T-helper 17 cell (primary cell): ENCODE data around the gene PPP1R12C. TPM values are rescaled to one million over a fixed set of nuclear protein-coding genes. Genes with fewer than 3 reads are reported as not detected.
A peak's percentile ranks its signal among the peaks of the same experiment; 100 is the strongest.

ENCODE experiments used
- ATAC-seq: fragments of 150-1000 bp; cut with Tn5 transposase; 2 replicates; pipeline ENCODE4 v1.10.0; 2021; ENCODE audit warnings: mild to moderate bottlenecking, moderate library complexity
- DNase-seq, 3 donors: peaks; one replicate each; pipeline versions ENCODE4 v3.0.0 to v3.0.0-alpha.2; 2020 to 2021
- H3K9me3 ChIP-seq: one replicate; pipeline ENCODE4 v1.7.0; 2013; ENCODE audit warnings: low read length, mild to moderate bottlenecking; ENCODE audit not compliant: control insufficient read depth, poor library complexity, severe bottlenecking
- H3K27ac Mint-ChIP-seq: one replicate; pipeline ENCODE4 v1.8.0; 2022; ENCODE audit warnings: mild to moderate bottlenecking, moderate library complexity, mixed read lengths
- H3K27me3 Mint-ChIP-seq: one replicate; pipeline ENCODE4 v1.8.0; 2022; ENCODE audit warnings: mixed read lengths
- H3K36me3 Mint-ChIP-seq: one replicate; pipeline ENCODE4 v1.8.0; 2022; ENCODE audit warnings: low read depth, mixed read lengths
- H3K4me1 Mint-ChIP-seq: one replicate; pipeline ENCODE4 v1.8.0; 2022; ENCODE audit warnings: mild to moderate bottlenecking, mixed read lengths
- H3K4me3 Mint-ChIP-seq: one replicate; pipeline ENCODE4 v1.8.0; 2022; ENCODE audit warnings: mild to moderate bottlenecking, moderate library complexity, mixed read lengths
- total RNA-seq, 4 donors: library from RNA in 2 of 4; stranded (reverse) in 2 of 4; gene quantifications; one replicate each; pipeline ENCODE4 v1.2.3 and lab custom pipeline; 2022 to 2026

Gene PPP1R12C
- total RNA-seq, 2 donors from 2014 or later = 133 to 173 TPM

DNA sequence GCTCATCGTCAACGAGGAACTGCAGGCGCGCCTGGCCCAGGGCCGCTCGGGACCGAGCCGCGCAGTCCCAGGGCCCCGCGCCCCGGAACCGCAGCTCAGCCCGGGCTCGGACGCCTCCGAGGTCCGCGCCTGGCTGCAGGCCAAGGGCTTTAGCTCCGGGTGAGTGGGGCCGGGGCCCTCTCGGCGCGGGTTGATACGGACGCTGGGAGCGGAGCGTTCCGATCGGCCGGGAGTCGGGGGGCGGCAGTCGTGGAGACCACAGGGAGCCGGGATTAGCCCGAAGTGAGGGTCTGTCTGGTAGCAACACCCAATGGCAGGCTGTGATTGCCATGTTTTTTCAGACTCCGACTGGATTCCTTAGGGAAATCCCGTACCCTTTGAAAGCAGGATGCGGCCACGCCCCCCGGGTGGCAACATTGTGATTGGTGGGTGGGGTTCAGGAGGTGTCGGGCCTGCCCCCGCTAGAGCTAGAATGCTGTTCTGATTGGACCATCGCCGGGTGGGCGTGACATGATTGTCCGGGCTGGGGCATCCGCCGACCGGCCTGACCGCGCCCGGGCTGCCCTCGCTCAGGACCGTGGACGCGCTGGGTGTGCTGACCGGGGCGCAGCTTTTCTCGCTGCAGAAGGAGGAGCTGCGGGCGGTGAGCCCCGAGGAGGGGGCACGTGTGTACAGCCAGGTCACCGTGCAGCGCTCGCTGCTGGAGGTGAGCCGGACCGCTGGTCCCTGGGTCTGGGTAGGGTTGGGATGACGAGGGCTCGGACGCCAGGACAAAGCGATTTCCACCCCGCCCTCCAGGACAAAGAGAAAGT lies 30.5 kb downstream of the PPP1R12C start:
- Mint-ChIP-seq H3K36me3 (peaks cover 19% of the 10 kb centered on the region), H3K4me1 (peaks cover 31% of the 10 kb centered on the region), H3K27ac (no peak overlapping the region), H3K27me3 (peaks cover 41% of the 10 kb centered on the region), H3K4me3 (peak overlapping the region; percentile 86)
- ATAC-seq (peak; percentile 64), DNase-seq (peak; percentile 25 to 56 (median 42))
- no peaks in the 10 kb centered on the region for H3K9me3 ChIP-seq

DNA sequence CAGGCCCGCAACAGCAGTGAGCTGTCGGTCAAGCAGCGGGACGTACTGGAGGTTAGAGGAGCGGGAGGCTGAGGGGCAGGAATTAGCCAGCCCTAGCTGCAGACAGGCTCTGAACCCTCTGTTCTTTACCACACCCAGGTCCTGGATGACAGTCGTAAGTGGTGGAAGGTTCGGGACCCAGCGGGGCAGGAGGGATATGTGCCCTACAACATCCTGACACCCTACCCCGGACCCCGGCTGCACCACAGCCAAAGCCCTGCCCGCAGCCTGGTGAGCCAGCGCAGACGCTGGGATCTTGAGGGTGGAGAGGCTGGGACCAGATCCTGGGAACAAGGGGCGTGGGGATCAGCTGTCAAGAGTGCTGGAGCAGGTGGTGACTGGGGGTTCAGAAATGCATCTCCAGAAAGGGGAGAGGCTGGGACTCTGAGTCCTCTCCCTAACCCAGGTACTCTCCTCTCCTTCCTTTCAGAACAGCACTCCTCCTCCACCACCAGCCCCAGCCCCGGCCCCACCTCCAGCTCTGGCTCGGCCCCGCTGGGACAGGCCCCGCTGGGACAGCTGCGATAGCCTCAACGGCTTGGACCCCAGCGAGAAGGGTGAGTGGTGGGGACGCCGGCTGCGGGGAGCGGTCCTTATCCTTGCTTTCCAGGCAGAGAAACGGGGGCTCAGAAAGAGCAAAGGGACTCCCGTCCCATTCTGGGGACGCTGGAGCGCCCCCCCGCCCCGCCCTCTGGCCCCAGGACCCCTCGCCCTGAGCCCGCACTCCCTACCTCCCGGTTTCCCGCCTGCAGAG lies 31.3 kb downstream of the PPP1R12C start:
- peaks cover 19% of the 10 kb centered on the region for H3K36me3 Mint-ChIP-seq
- H3K4me3 Mint-ChIP-seq = peak overlapping the region; percentile 41
- H3K27me3 Mint-ChIP-seq = peaks cover 41% of the 10 kb centered on the region
- DNase-seq = no peak
- no peak for ATAC-seq
- H3K27ac Mint-ChIP-seq = no peak overlapping the region
- H3K9me3 ChIP-seq = no peaks in the 10 kb centered on the region
- peaks cover 31% of the 10 kb centered on the region for H3K4me1 Mint-ChIP-seq

DNA sequence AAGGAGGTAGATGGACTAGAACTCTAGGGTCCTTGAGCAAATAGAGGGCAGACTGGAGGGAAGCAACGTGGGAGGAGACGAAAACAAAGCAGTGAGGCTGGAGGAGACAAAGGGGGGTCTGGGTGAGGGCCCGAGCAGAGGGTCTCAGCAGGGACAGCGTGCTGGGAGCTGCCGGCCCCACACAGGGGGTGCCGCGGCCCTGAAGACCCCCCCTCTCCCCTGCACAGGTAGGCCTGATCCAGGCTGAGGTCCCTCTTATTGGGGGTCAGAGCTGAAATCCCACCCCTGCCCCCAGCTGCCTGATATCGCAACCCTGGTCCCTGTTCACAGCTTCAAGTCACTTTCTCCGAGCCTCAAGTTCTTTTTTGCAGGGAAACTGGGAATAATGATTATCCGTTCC lies 33.0 kb downstream of the PPP1R12C start:
- no peak overlapping the region for H3K27ac Mint-ChIP-seq
- no peaks in the 10 kb centered on the region for H3K9me3 ChIP-seq
- peaks cover 35% of the 10 kb centered on the region for H3K27me3 Mint-ChIP-seq
- DNase-seq (no peak), ATAC-seq (no peak)
- peaks cover 36% of the 10 kb centered on the region for H3K4me1 Mint-ChIP-seq
- peak overlapping the region; percentile 36 for H3K4me3 Mint-ChIP-seq
- H3K36me3 Mint-ChIP-seq = peaks cover 14% of the 10 kb centered on the region

DNA sequence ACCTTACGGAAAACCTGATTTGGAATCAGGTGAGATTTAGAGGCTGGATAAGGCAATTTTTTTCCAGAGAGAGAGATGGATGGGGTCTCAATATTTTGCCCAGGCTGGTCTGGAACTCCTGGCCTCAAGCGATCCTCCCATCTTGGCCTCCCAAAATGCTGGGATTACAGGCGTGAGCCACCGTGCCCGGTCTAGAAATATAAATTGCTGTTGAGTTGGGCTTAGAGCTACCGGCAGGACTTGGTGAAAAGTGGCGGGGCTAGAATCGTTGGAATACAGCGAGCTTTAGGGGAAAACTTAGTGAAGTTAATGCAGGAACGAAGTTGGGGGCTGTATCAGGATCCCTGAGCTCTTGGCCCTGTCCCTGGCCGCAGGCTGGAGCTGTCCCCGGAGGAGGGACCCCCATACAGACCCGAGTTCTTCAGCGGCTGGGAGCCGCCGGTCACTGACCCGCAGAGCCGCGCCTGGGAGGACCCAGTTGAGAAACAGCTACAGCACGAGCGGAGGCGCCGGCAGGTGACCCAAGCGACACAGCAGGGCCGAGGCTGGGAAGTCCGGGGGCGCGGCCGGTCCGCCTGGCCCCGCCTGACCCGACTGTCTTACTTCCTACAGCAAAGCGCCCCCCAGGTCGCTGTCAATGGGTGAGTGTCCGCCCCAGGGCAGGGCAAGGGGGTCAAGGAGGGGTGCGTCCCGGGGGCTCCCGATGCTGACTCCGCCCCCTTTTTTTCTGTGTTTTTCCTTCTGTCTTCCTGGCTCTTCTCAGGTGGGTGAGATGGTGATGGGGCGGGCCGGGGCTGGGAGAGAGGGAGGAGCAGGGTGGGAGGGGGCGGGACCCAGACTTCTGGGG lies 34.2 kb downstream of the PPP1R12C start:
- H3K9me3 ChIP-seq = no peaks in the 10 kb centered on the region
- H3K27ac Mint-ChIP-seq = no peak overlapping the region
- H3K27me3 Mint-ChIP-seq = peaks cover 25% of the 10 kb centered on the region
- peaks cover 5% of the 10 kb centered on the region for H3K36me3 Mint-ChIP-seq
- ATAC-seq (no peak), DNase-seq (no peak)
- peaks cover 26% of the 10 kb centered on the region for H3K4me1 Mint-ChIP-seq
- peak overlapping the region; percentile 77 for H3K4me3 Mint-ChIP-seq

DNA sequence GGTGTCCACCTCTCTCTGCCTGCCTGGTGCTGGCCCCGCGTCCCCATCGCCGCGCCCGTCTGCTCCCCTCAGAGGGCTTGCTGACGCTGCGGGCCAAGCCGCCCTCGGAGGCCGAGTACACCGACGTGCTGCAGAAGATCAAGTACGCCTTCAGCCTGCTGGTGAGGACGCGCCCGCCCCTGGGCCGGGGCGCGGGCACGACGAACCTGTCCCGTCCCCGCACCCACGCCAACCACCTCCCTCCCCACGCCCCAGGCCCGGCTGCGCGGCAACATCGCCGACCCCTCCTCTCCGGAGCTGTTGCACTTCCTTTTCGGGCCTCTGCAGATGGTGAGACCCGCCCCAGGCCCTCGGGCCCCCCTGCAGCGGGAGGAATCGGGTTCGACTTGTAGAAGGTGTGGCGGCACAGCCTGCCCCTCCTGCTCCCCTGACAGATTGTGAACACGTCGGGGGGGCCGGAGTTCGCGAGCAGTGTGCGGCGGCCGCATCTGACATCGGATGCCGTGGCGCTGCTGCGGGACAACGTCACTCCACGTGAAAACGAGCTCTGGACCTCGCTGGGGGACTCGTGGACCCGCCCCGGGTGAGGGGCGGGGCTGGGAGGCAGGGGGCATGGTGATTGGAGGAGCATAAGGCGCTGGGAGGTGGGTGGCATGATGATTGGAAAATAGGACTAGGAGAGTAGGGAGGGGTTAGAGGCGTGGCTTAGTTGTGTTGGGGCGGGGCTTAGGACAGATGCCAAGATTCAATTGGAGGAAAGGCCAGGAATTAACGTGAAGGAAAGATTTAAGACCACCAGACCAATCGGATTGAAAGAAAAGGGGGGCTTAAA lies 35.2 kb downstream of the PPP1R12C start:
- H3K27ac Mint-ChIP-seq = no peak overlapping the region
- H3K27me3 Mint-ChIP-seq = peaks cover 15% of the 10 kb centered on the region
- H3K9me3 ChIP-seq = no peaks in the 10 kb centered on the region
- H3K4me3 Mint-ChIP-seq = peak overlapping the region; percentile 77
- peaks cover 19% of the 10 kb centered on the region for H3K4me1 Mint-ChIP-seq
- peaks cover 2% of the 10 kb centered on the region for H3K36me3 Mint-ChIP-seq
- DNase-seq = peak in 1 of 3 donors; percentile 42
- ATAC-seq = peak; percentile 2

DNA sequence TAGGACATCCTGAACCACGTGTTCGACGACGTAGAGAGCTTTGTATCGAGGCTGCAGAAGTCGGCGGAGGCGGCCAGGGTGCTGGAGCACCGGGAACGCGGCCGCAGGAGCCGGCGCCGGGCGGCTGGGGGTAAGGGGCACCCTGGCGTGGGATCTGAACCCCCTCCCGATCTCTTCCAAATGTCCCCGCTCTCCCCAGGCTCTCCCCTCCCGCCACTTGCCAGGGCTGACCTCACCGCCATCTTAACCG lies 35.7 kb downstream of the PPP1R12C start:
- no peaks in the 10 kb centered on the region for H3K9me3 ChIP-seq
- Mint-ChIP-seq H3K36me3 (peaks cover 2% of the 10 kb centered on the region), H3K27ac (no peak overlapping the region), H3K27me3 (peaks cover 17% of the 10 kb centered on the region), H3K4me3 (peak overlapping the region; percentile 77), H3K4me1 (peaks cover 19% of the 10 kb centered on the region)
- ATAC-seq (no peak), DNase-seq (no peak)

DNA sequence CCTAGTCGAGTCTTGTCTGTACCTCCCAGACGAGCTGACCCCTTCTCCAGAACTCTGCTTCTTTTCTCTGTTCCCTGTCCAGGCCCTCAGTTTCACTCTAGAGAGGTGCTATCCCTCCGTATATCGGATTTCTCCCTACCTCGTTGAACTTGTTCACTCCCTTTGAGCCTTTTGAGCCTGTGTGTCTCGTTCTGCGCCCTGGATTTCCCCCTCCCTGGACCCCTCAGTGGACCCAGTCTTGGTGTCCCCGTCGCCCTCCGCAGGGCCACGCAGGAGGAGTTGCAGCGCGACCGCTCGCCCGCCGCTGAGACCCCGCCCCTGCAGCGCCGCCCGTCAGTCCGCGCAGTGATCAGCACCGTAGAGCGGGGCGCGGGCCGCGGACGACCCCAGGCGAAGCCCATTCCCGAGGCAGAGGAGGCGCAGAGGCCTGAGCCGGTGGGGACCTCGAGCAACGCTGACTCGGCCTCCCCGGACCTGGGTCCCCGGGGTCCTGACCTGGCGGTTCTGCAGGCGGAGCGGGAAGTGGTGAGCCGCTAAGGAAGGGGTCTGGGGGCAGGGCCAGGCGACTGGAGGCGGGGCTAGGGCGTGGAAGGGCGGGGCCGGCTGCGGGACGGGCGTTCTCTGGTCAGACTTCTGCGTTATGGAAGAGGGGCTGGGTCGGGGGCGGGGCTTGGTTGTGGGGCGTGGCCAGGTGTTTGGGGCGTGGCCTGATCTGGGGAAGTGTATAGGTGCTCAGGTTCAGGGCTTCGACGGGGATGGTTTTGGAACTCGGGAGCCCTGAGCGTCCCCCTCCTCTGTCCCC lies 36.3 kb downstream of the PPP1R12C start:
- ATAC-seq (peak; percentile 88), DNase-seq (peak; percentile 82 to 88 (median 84))
- H3K4me3 Mint-ChIP-seq = peak overlapping the region; percentile 77
- H3K4me1 Mint-ChIP-seq = peaks cover 19% of the 10 kb centered on the region
- peaks cover 18% of the 10 kb centered on the region for H3K27me3 Mint-ChIP-seq
- no peak overlapping the region for H3K27ac Mint-ChIP-seq
- H3K9me3 ChIP-seq = no peaks in the 10 kb centered on the region
- H3K36me3 Mint-ChIP-seq = peaks cover 2% of the 10 kb centered on the region

DNA sequence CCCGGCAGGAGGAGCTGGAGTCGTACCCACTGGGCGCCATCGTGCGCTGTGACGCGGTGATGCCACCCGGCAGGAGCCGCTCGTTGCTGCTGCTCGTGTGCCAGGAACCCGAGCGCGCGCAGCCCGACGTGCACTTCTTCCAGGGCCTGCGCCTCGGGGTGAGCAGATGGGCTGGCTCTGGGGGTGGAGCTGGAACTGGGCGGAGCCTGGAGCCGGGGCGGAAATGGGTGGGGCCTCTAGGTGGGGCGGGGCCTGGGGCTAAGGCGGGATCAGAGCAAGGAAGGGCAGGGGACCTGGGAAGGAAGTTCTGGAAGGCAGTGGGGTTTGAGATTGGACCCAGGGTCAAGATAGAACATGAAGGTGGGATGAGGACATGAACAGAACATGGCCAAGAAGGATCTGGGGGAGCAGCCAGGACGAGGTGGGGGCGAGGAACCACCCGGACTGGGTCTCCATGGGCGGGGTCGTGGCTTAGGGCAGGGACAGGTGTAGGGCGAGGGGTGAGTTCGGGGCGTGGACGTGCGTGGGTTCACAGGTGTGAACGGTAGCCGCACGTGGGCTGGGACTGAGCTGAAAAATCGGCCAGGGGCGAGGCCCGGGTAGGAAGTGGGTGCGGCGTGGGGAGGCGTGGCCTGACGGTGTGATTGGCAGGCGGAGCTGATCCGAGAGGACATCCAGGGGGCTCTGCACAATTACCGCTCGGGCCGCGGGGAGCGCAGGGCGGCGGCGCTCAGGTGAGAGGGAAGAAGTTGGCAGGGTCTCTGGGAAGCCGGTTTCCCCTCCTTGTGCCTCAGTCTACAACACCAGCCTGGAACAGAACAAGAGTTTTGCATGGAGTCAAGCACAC lies 37.1 kb downstream of the PPP1R12C start:
- Mint-ChIP-seq H3K27me3 (peaks cover 13% of the 10 kb centered on the region), H3K36me3 (peaks cover 2% of the 10 kb centered on the region), H3K27ac (no peak overlapping the region), H3K4me1 (peaks cover 19% of the 10 kb centered on the region), H3K4me3 (peak overlapping the region; percentile 77)
- DNase-seq (peak in 2 of 3 donors; percentile 29 to 30), ATAC-seq (peak; percentile 43)
- no peaks in the 10 kb centered on the region for H3K9me3 ChIP-seq

DNA sequence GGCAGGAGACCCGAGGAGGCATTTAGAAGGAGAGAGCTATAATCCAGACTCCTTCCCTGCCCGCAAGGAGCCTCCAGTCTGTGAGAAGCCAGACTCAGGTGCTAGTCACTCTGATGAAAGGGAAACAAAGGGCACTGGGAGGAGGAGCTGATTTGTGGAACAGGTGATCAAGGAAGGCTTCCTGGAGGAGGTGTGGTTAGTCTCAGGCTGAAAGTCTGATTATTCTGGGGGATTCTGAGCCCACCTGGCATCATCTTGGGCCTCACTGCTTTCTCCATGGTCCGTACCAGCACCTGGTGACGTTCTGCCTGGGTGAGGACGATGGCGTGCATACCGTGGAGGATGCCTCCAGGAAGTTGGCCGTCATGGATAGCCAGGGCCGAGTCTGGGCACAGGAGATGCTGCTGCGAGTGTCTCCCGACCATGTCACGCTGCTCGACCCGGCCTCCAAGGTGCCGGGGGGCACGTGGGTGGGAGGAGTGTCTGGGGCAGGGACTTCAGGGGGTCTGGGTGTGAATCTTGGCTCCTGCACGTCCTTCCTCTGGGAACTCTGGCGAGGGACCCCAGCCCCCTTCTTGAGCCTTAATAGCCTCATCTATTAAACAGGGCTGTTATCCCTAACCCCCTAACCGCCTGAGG lies 37.9 kb downstream of the PPP1R12C start:
- H3K4me3 Mint-ChIP-seq = peak overlapping the region; percentile 77
- peaks cover 13% of the 10 kb centered on the region for H3K27me3 Mint-ChIP-seq
- peaks cover 2% of the 10 kb centered on the region for H3K36me3 Mint-ChIP-seq
- no peak for ATAC-seq
- H3K4me1 Mint-ChIP-seq = peaks cover 19% of the 10 kb centered on the region
- H3K27ac Mint-ChIP-seq = no peak overlapping the region
- DNase-seq = no peak
- no peaks in the 10 kb centered on the region for H3K9me3 ChIP-seq

DNA sequence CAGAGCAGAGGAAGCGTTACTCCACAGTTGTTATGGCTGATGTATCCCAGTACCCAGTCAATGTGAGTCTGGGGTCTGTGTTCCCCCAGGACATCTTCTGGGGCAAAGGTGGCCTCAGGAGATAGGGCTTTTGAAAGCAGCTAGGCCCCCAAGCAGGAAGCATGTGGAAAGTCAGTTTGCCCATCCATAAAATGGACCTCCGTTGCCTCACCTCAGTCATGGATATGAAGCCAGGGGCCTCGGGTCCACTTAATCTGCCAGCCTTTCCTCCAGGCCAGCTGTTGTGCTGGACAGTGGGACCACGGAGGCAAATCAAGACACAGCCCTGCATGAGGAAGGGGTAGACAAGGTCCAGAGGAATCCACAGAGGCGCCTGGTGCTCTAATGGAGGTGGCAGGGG lies 38.4 kb downstream of the PPP1R12C start:
- H3K36me3 Mint-ChIP-seq = peaks cover under 1% of the 10 kb centered on the region
- H3K4me1 Mint-ChIP-seq = peaks cover 16% of the 10 kb centered on the region
- ATAC-seq (no peak), DNase-seq (no peak)
- no peak overlapping the region for H3K4me3 Mint-ChIP-seq
- H3K27ac Mint-ChIP-seq = no peak overlapping the region
- peaks cover 9% of the 10 kb centered on the region for H3K27me3 Mint-ChIP-seq
- H3K9me3 ChIP-seq = no peaks in the 10 kb centered on the region

DNA sequence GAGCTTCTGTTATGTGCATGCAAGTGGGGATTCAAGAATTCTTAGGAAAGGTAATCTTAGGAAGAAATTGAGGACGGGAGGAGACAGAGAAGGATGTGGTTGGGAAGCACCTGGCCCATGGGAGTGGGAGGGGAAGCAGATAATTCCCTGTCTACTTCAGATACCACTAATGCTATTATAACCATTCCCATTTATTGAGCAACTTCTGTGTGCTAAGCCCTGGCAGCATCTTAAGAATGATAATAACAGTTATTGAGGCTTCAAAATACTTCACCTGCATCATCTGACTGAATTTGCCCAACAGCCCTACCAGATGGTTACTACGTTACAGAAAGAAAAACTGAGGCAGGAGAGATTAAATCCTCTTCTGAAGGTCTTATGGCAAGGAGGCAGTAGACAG lies 40.3 kb downstream of the PPP1R12C start:
- Mint-ChIP-seq H3K27me3 (peaks cover 7% of the 10 kb centered on the region), H3K27ac (no peak overlapping the region), H3K4me1 (peaks cover 12% of the 10 kb centered on the region), H3K4me3 (no peak overlapping the region), H3K36me3 (no peaks in the 10 kb centered on the region)
- no peaks in the 10 kb centered on the region for H3K9me3 ChIP-seq
- no peak for ATAC-seq
- DNase-seq = no peak
